ENCODE measurements around the gene PAH.

DNA sequence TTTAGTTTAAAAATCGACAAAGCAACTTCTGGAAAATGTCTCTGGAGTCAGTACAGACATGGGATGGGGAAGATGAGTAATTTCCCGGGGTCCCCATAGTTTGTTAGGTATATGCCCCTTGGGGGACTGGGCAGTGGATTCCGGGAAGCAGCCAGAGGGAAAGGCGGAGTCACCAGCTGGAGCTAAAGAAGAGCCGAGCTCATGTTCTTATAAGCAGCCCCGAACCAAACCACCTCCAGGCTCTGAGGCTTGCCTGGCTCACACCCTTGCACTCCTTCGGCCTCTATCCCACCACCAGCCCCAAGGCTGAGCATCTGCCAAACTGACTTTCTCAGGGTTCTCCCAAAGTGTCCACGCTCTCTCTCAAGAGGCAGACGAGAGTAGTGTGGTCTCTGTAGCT lies 117.8 kb downstream of the PAH start:
- TF ChIP-seq JUND (IDR thresholded peaks at IDR 0.05; ENCODE audit: low read length) (no peak), POLR2A (IDR thresholded peaks at IDR 0.05; ENCODE audit: control extremely low read depth in 1 of 2, low read depth in 2 of 2, low read length in 2 of 2) (no peak), CREB1 (IDR thresholded peaks at IDR 0.05) (no peak), RNF2 (IDR thresholded peaks at IDR 0.05; ENCODE audit: borderline replicate concordance, low read depth, low read length, missing control alignments, poor library complexity, severe bottlenecking) (no peak), POLR2AphosphoS5 (IDR thresholded peaks at IDR 0.05; ENCODE audit: low read depth, low read length) (no peak), MAX (IDR thresholded peaks at IDR 0.05) (no peak), SIX5 (IDR thresholded peaks at IDR 0.05; ENCODE audit: low read depth, low read length) (no peak), GABPA (IDR thresholded peaks at IDR 0.05; ENCODE audit: borderline replicate concordance, insufficient read depth, low read length) (no peak), ZNF274 (IDR thresholded peaks at IDR 0.05; ENCODE audit: borderline replicate concordance, extremely low read depth, low read length) (no peak)
- TF ChIP-seq, protein P1, sequence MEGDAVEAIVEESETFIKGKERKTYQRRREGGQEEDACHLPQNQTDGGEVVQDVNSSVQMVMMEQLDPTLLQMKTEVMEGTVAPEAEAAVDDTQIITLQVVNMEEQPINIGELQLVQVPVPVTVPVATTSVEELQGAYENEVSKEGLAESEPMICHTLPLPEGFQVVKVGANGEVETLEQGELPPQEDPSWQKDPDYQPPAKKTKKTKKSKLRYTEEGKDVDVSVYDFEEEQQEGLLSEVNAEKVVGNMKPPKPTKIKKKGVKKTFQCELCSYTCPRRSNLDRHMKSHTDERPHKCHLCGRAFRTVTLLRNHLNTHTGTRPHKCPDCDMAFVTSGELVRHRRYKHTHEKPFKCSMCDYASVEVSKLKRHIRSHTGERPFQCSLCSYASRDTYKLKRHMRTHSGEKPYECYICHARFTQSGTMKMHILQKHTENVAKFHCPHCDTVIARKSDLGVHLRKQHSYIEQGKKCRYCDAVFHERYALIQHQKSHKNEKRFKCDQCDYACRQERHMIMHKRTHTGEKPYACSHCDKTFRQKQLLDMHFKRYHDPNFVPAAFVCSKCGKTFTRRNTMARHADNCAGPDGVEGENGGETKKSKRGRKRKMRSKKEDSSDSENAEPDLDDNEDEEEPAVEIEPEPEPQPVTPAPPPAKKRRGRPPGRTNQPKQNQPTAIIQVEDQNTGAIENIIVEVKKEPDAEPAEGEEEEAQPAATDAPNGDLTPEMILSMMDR (IDR thresholded peaks at IDR 0.05; ENCODE audit: control extremely low read depth in 1 of 3, insufficient read depth in 1 of 3, low read depth in 1 of 3, low read length in 3 of 3) = no peak

Data from H1 (cell line).